GM19023 (cell line): ENCODE measurements around the gene LEMD3.

ENCODE experiments used
- ATAC-seq: cut with Tn5 transposase; IDR thresholded peaks from one replicate; pipeline ENCODE4 v1.9.1; 2021; ENCODE audit warnings: mild to moderate bottlenecking, moderate library complexity; ENCODE audit not compliant: unreplicated experiment

Gene LEMD3

GRCh38 chr12:65168681-65169319, 583 bp upstream of the LEMD3 start:
- ATAC-seq, result peak; percentile 1

- peak; percentile 51 for ATAC-seq
Observed at GRCh38 chr12:65170209-65170881, 962 bp downstream of the LEMD3 start.

GRCh38 chr12:65171073-65171472, 1.7 kb downstream of the LEMD3 start:
- no peak for ATAC-seq

- no peak for ATAC-seq
Observed at GRCh38 chr12:65171870-65172269, 2.5 kb downstream of the LEMD3 start.

GRCh38 chr12:65175385-65175784, 6.0 kb downstream of the LEMD3 start:
- no peak for ATAC-seq

- no peak for ATAC-seq
Observed at GRCh38 chr12:65182012-65182739, 12.8 kb downstream of the LEMD3 start.

- ATAC-seq, result no peak
Observed at GRCh38 chr12:65184176-65184857, 14.9 kb downstream of the LEMD3 start.

- ATAC-seq, result no peak
Observed at GRCh38 chr12:65184858-65185229, 15.5 kb downstream of the LEMD3 start.

GRCh38 chr12:65187665-65188064, 18.3 kb downstream of the LEMD3 start:
- ATAC-seq, result no peak

GRCh38 chr12:65188179-65188701, 18.9 kb downstream of the LEMD3 start:
- peak; percentile 51 for ATAC-seq

- ATAC-seq, result peak; percentile 93
Observed at GRCh38 chr12:65189028-65189718, 19.8 kb downstream of the LEMD3 start.

- no peak for ATAC-seq
Observed at GRCh38 chr12:65192963-65193516, 23.7 kb downstream of the LEMD3 start.

- ATAC-seq, result no peak
Observed at GRCh38 chr12:65194949-65195348, 25.6 kb downstream of the LEMD3 start.

GRCh38 chr12:65195387-65196055, 26.1 kb downstream of the LEMD3 start:
- no peak for ATAC-seq

- no peak for ATAC-seq
Observed at GRCh38 chr12:65196762-65197567, 27.6 kb downstream of the LEMD3 start.

- no peak for ATAC-seq
Observed at GRCh38 chr12:65199604-65200003, 30.2 kb downstream of the LEMD3 start.

GRCh38 chr12:65200007-65200665, 30.8 kb downstream of the LEMD3 start:
- no peak for ATAC-seq

GRCh38 chr12:65203376-65203775, 34.0 kb downstream of the LEMD3 start:
- no peak for ATAC-seq
